Activated CD4-positive, alpha-beta T cell treated with anti-CD3 and anti-CD28 coated beads for 48 hours (primary cell): ENCODE results near the gene LRRC40.
"Not testable (repeated sequence)": the region's sequence is repeated elsewhere in the genome, so short reads cannot be mapped to it uniquely, and the experiment has no call there.

Experiments
- DNase-seq: peaks from one replicate; pipeline ENCODE4 v3.0.0-alpha.2; 2020

Gene LRRC40

GRCh38 chr1:70205434-70206118 lies at the start of gene LRRC40:
Gene LRRC40, minus strand, starts transcription at chr1:70205579. Its CDS starts 39 bp downstream, at chr1:70205540.
- peak; percentile 97 for DNase-seq

- no peak for DNase-seq
These were observed 43.4 kb upstream of the LRRC40 start for GRCh38 chr1:70248729-70249128.

GRCh38 chr1:70247768-70248167 lies 42.4 kb upstream of the LRRC40 start:
- DNase-seq, result no peak

- no peak for DNase-seq
These were observed 41.7 kb upstream of the LRRC40 start for GRCh38 chr1:70247122-70247521.

- no peak for DNase-seq
These were observed 34.6 kb upstream of the LRRC40 start for GRCh38 chr1:70239940-70240339.

- DNase-seq, result no peak
These were observed 29.4 kb upstream of the LRRC40 start for GRCh38 chr1:70234733-70235132.

- DNase-seq, result no peak
These were observed 26.1 kb upstream of the LRRC40 start for GRCh38 chr1:70231475-70231874.

- no peak for DNase-seq
These were observed 23.3 kb upstream of the LRRC40 start for GRCh38 chr1:70228670-70229069.

- DNase-seq, result no peak
These were observed 22.1 kb upstream of the LRRC40 start for GRCh38 chr1:70227439-70227838.

GRCh38 chr1:70224954-70225353 lies 19.6 kb upstream of the LRRC40 start:
- no peak for DNase-seq

- DNase-seq, result no peak
These were observed 17.4 kb upstream of the LRRC40 start for GRCh38 chr1:70222716-70223235.

GRCh38 chr1:70221238-70222121 lies 16.1 kb upstream of the LRRC40 start, which contains the start of gene SRSF11:
Gene SRSF11, plus strand, starts transcription at chr1:70221380. Its CDS starts 257 bp downstream, at chr1:70221637.
- peak; percentile 98 for DNase-seq

- no peak for DNase-seq
These were observed 15.3 kb upstream of the LRRC40 start for GRCh38 chr1:70220517-70221237.

GRCh38 chr1:70220015-70220414 lies 14.6 kb upstream of the LRRC40 start:
- DNase-seq, result no peak

GRCh38 chr1:70211541-70211940 lies 6.2 kb upstream of the LRRC40 start:
- DNase-seq, result no peak

GRCh38 chr1:70210820-70211219 lies 5.4 kb upstream of the LRRC40 start:
- no peak for DNase-seq

GRCh38 chr1:70208292-70208691 lies 2.9 kb upstream of the LRRC40 start:
- no peak for DNase-seq

GRCh38 chr1:70207492-70207891 lies 2.1 kb upstream of the LRRC40 start:
- no peak for DNase-seq

- not testable (repeated sequence) for DNase-seq
These were observed 1.5 kb upstream of the LRRC40 start for GRCh38 chr1:70206833-70207232.

GRCh38 chr1:70205071-70205433 lies 327 bp downstream of the LRRC40 start:
- DNase-seq, result no peak

GRCh38 chr1:70204600-70204999 lies 779 bp downstream of the LRRC40 start:
- no peak for DNase-seq

- no peak for DNase-seq
These were observed 1.2 kb downstream of the LRRC40 start for GRCh38 chr1:70204139-70204538.

GRCh38 chr1:70202173-70202758 lies 3.1 kb downstream of the LRRC40 start:
- DNase-seq, result no peak
